ENCODE measurements around the gene GPR55. TPM values are rescaled to one million over a fixed set of nuclear protein-coding genes. Genes with fewer than 3 reads are reported as not detected.

Gene GPR55
- total RNA-seq, 1 donor from 2014 or later = 0.57 TPM

- H3K27ac Mint-ChIP-seq = no peak overlapping the region
- H3K36me3 Mint-ChIP-seq (ENCODE audit: low read depth) = no peaks in the 10 kb centered on the region
- peaks cover 43% of the 10 kb centered on the region for H3K4me1 Mint-ChIP-seq (ENCODE audit: low read depth)
- H3K4me3 Mint-ChIP-seq (ENCODE audit: low read depth) = no peak overlapping the region
- DNase-seq (ENCODE audit: low spot score) = no peak
- intact Hi-C loops (cut with micrococcal nuclease) = no loop called here
- H3K9me3 Mint-ChIP-seq = no peaks in the 10 kb centered on the region
- H3K27me3 Mint-ChIP-seq (ENCODE audit: low read depth) = peaks cover 46% of the 10 kb centered on the region
Measured at GRCh38 chr2:230915319-230915718, 9.7 kb downstream of the GPR55 start.

GRCh38 chr2:230914886-230915285, 10.2 kb downstream of the GPR55 start:
- peaks cover 39% of the 10 kb centered on the region for H3K4me1 Mint-ChIP-seq (ENCODE audit: low read depth)
- DNase-seq (ENCODE audit: low spot score) = no peak
- H3K9me3 Mint-ChIP-seq = no peaks in the 10 kb centered on the region
- H3K36me3 Mint-ChIP-seq (ENCODE audit: low read depth) = no peaks in the 10 kb centered on the region
- no peak overlapping the region for H3K4me3 Mint-ChIP-seq (ENCODE audit: low read depth)
- intact Hi-C loops (cut with micrococcal nuclease) = no loop called here
- peaks cover 47% of the 10 kb centered on the region for H3K27me3 Mint-ChIP-seq (ENCODE audit: low read depth)
- H3K27ac Mint-ChIP-seq = no peak overlapping the region

GRCh38 chr2:230913406-230914143, 11.5 kb downstream of the GPR55 start:
- Mint-ChIP-seq H3K4me3 (ENCODE audit: low read depth) (no peak overlapping the region), H3K27me3 (ENCODE audit: low read depth) (peaks cover 52% of the 10 kb centered on the region), H3K4me1 (ENCODE audit: low read depth) (peaks cover 39% of the 10 kb centered on the region), H3K27ac (peak overlapping the region; percentile 29), H3K36me3 (ENCODE audit: low read depth) (no peaks in the 10 kb centered on the region), H3K9me3 (no peaks in the 10 kb centered on the region)
- intact Hi-C loops (cut with micrococcal nuclease) = no loop called here
- DNase-seq (ENCODE audit: low spot score) = no peak

DNA sequence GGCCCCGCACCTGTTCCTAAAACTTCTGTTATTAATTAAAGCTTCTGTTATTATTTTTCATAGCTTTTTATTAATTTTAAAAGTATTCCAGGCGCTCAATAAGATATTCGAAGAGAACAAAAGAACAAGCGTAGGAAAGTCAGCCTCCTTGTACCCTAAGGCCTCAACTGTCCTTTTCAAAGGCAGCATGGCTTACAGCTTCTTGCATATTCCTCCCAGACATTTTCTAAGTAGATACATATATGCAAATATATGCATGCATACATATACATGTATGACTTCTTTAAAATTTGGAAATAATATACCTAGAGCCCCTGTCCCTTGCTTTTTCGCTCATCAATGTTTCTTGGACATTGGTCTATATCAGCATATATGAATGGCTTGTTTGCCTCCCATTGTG, 12.3 kb downstream of the GPR55 start:
- no peaks in the 10 kb centered on the region for H3K9me3 Mint-ChIP-seq
- intact Hi-C loops (cut with micrococcal nuclease) = no loop called here
- DNase-seq (ENCODE audit: low spot score) = no peak
- H3K4me3 Mint-ChIP-seq (ENCODE audit: low read depth) = no peak overlapping the region
- no peaks in the 10 kb centered on the region for H3K36me3 Mint-ChIP-seq (ENCODE audit: low read depth)
- peaks cover 47% of the 10 kb centered on the region for H3K27me3 Mint-ChIP-seq (ENCODE audit: low read depth)
- no peak overlapping the region for H3K27ac Mint-ChIP-seq
- peaks cover 40% of the 10 kb centered on the region for H3K4me1 Mint-ChIP-seq (ENCODE audit: low read depth)

GRCh38 chr2:230912046-230912445, 13.0 kb downstream of the GPR55 start:
- intact Hi-C loops (cut with micrococcal nuclease) = no loop called here
- Mint-ChIP-seq H3K27ac (no peak overlapping the region), H3K9me3 (no peaks in the 10 kb centered on the region), H3K4me3 (ENCODE audit: low read depth) (no peak overlapping the region), H3K4me1 (ENCODE audit: low read depth) (peaks cover 39% of the 10 kb centered on the region), H3K36me3 (ENCODE audit: low read depth) (no peaks in the 10 kb centered on the region), H3K27me3 (ENCODE audit: low read depth) (peaks cover 47% of the 10 kb centered on the region)
- no peak for DNase-seq (ENCODE audit: low spot score)

GRCh38 chr2:230910546-230911177, 14.4 kb downstream of the GPR55 start:
- H3K4me3 Mint-ChIP-seq (ENCODE audit: low read depth) = no peak overlapping the region
- DNase-seq (ENCODE audit: low spot score) = no peak
- no peak overlapping the region for H3K27ac Mint-ChIP-seq
- intact Hi-C loops (cut with micrococcal nuclease) = no loop called here
- H3K36me3 Mint-ChIP-seq (ENCODE audit: low read depth) = no peaks in the 10 kb centered on the region
- peaks cover 43% of the 10 kb centered on the region for H3K27me3 Mint-ChIP-seq (ENCODE audit: low read depth)
- no peaks in the 10 kb centered on the region for H3K9me3 Mint-ChIP-seq
- H3K4me1 Mint-ChIP-seq (ENCODE audit: low read depth) = peaks cover 47% of the 10 kb centered on the region

- H3K27ac Mint-ChIP-seq = no peak overlapping the region
- intact Hi-C loops (cut with micrococcal nuclease) = loop anchor here (2.0 to 5.0 kb wide), 3 partner anchors 15 to 63 kb away; partner anchors contain the start of gene GPR55
- peaks cover 38% of the 10 kb centered on the region for H3K27me3 Mint-ChIP-seq (ENCODE audit: low read depth)
- peaks cover 48% of the 10 kb centered on the region for H3K4me1 Mint-ChIP-seq (ENCODE audit: low read depth)
- no peaks in the 10 kb centered on the region for H3K9me3 Mint-ChIP-seq
- no peak for DNase-seq (ENCODE audit: low spot score)
- no peaks in the 10 kb centered on the region for H3K36me3 Mint-ChIP-seq (ENCODE audit: low read depth)
- H3K4me3 Mint-ChIP-seq (ENCODE audit: low read depth) = no peak overlapping the region
Measured at GRCh38 chr2:230909841-230910545, 15.0 kb downstream of the GPR55 start.

DNA sequence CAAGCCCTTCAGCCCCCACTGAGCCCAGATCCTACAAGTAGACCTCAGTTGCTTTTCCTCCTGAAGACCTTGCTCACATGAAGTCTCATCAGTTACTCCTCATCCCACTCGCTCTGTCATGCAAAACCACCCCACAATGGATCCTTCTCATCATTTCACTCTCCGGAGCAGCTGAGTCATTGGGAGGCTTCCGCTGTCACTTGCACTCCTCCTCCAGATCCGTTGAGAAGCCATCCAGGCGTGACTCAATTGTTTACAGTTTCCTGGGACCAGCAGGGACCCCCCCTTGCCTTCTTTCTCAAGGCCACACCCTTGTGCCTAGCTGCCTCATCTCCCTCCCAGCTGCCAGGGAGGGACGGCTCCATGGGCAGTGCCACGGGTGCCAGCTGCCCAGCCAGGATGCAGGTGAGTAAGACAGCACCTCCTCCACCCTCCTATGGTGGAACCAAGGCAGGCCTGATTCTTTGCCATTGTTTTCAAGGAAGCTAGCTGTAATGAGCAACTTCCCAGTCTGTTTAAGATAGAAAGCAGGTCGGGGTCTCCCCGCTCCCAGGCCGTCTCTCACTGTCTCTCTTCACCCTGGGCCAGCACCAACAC, 16.3 kb downstream of the GPR55 start:
- H3K27me3 Mint-ChIP-seq (ENCODE audit: low read depth) = peaks cover 39% of the 10 kb centered on the region
- intact Hi-C loops (cut with micrococcal nuclease) = loop anchor here (1.0 to 5.0 kb wide), 4 partner anchors 11 to 61 kb away; partner anchors contain the start of gene GPR55
- H3K9me3 Mint-ChIP-seq = no peaks in the 10 kb centered on the region
- H3K27ac Mint-ChIP-seq = peak overlapping the region; percentile 75
- no peaks in the 10 kb centered on the region for H3K36me3 Mint-ChIP-seq (ENCODE audit: low read depth)
- H3K4me1 Mint-ChIP-seq (ENCODE audit: low read depth) = peaks cover 54% of the 10 kb centered on the region
- DNase-seq (ENCODE audit: low spot score) = no peak
- peak overlapping the region; percentile 74 for H3K4me3 Mint-ChIP-seq (ENCODE audit: low read depth)

GRCh38 chr2:230908092-230908594, 16.9 kb downstream of the GPR55 start:
- no peaks in the 10 kb centered on the region for H3K36me3 Mint-ChIP-seq (ENCODE audit: low read depth)
- no peaks in the 10 kb centered on the region for H3K9me3 Mint-ChIP-seq
- peak overlapping the region; percentile 74 for H3K4me3 Mint-ChIP-seq (ENCODE audit: low read depth)
- H3K27ac Mint-ChIP-seq = peak overlapping the region; percentile 75
- peaks cover 49% of the 10 kb centered on the region for H3K4me1 Mint-ChIP-seq (ENCODE audit: low read depth)
- intact Hi-C loops (cut with micrococcal nuclease) = loop anchor here (1.0 to 5.0 kb wide), 4 partner anchors 11 to 61 kb away; partner anchors contain the start of gene GPR55
- no peak for DNase-seq (ENCODE audit: low spot score)
- H3K27me3 Mint-ChIP-seq (ENCODE audit: low read depth) = peaks cover 39% of the 10 kb centered on the region

GRCh38 chr2:230907361-230908091, 17.5 kb downstream of the GPR55 start:
- Mint-ChIP-seq H3K4me3 (ENCODE audit: low read depth) (peak overlapping the region; percentile 14), H3K27ac (peak overlapping the region; percentile 12), H3K36me3 (ENCODE audit: low read depth) (no peaks in the 10 kb centered on the region), H3K4me1 (ENCODE audit: low read depth) (peaks cover 49% of the 10 kb centered on the region), H3K27me3 (ENCODE audit: low read depth) (peaks cover 45% of the 10 kb centered on the region), H3K9me3 (no peaks in the 10 kb centered on the region)
- DNase-seq (ENCODE audit: low spot score) = no peak
- intact Hi-C loops (cut with micrococcal nuclease) = loop anchor here (1.0 to 5.0 kb wide), 4 partner anchors 12 to 60 kb away; partner anchors contain the start of gene GPR55

DNA sequence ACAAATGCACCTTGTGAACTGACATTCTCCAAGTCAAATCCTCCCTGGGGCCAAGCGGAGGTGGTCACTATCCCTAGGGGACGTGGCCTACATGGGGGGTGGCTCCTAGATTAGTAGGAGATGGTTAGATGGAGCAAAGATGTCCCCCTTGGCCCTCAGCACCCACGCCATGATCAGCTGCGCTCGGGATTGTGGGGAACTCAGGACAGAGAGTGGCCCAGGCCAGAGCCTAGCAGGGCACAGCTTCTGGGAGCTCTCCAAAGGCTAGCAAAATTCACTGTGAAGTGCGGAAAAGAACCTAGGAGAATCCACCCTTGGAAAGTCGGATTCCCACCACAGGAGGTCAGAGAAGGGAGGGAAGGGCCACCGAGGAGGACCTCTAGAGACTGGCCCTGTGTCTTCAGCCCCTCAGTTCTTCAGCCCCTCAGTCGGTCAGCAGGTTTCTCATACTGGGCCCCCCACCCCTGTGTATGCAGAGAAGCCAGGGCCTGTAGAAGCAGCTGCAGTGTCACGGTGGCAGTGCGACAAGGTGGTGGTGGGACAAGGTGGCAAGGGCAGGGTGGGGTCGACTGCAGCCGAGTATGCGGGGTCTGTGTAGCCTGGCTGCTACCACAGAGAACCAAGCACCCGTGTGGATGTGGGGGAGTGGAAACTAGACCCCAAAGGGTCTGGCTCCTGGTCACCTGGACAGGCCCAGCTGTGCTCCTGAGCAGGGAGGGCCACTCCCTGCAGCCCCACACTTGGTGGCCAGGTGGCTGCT, 18.4 kb downstream of the GPR55 start:
- no peak for DNase-seq (ENCODE audit: low spot score)
- Mint-ChIP-seq H3K4me1 (ENCODE audit: low read depth) (peaks cover 51% of the 10 kb centered on the region), H3K27ac (no peak overlapping the region), H3K36me3 (ENCODE audit: low read depth) (no peaks in the 10 kb centered on the region), H3K9me3 (no peaks in the 10 kb centered on the region), H3K4me3 (ENCODE audit: low read depth) (peak overlapping the region; percentile 40), H3K27me3 (ENCODE audit: low read depth) (peaks cover 48% of the 10 kb centered on the region)
- intact Hi-C loops (cut with micrococcal nuclease) = loop anchor here (5.0 kb wide), 2 partner anchors 36 to 59 kb away; no protein-coding TSS in a partner anchor

All from activated T-helper 2 cell treated with anti-CD3 and anti-CD28 coated beads, Interferon-gamma antibody, Interleukin-2, Interleukin-4, amounts not matched to agents 10 μg/mL and 5 μg/mL and 100 μg/mL, durations not matched to agents 14 hours and 24 hours and 36 hours (primary cell).